ENCODE data around the gene TUSC7. TPM values are rescaled to one million over a fixed set of nuclear protein-coding genes. Genes with fewer than 3 reads are reported as not detected.

Gene TUSC7
- not detected for total RNA-seq

DNA sequence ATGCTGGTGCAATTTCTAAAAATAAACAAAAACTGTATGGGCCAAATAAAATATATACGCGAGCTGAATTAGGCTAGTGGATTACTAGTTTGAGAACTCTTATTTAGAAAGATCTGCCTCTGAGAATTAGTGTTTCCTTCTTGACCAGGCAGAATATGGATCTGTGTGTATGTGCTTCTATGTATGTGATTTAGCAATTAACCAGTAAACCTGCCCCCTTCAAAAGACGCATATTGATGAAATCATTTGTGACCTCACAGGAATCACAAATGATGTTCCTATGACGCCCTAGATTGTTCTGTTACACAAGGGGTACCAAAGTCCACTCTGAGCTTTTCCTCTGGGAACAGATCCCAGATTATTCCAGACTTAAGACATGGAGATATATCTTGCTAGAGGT, at the start of gene TUSC7:
Gene TUSC7 (plus strand): TSS at position 301 of the 400 bp plus-strand sequence.
- POLR2A ChIA-PET: no interaction called here
- CTCF ChIA-PET: no interaction called here

DNA sequence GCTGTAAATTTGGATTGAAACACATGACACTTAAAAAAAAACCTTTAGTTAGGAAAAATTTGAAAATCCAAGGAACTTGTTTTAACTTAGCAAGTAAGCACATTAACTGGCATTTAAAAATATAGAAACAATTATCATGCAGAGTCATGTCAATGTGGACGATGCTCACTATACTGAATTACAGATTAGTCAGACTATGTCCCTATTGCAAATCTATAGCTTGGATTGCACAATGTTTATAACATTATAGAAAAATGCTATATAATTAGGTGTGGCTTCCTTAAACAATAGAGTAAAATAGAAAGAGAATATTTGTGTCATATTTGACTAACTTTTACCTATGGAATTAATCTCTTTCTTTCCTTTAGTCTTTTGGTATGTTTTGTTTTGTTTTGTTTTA, 48.4 kb upstream of the TUSC7 start:
- POLR2A ChIA-PET: no interaction called here
- CTCF ChIA-PET: no interaction called here

DNA sequence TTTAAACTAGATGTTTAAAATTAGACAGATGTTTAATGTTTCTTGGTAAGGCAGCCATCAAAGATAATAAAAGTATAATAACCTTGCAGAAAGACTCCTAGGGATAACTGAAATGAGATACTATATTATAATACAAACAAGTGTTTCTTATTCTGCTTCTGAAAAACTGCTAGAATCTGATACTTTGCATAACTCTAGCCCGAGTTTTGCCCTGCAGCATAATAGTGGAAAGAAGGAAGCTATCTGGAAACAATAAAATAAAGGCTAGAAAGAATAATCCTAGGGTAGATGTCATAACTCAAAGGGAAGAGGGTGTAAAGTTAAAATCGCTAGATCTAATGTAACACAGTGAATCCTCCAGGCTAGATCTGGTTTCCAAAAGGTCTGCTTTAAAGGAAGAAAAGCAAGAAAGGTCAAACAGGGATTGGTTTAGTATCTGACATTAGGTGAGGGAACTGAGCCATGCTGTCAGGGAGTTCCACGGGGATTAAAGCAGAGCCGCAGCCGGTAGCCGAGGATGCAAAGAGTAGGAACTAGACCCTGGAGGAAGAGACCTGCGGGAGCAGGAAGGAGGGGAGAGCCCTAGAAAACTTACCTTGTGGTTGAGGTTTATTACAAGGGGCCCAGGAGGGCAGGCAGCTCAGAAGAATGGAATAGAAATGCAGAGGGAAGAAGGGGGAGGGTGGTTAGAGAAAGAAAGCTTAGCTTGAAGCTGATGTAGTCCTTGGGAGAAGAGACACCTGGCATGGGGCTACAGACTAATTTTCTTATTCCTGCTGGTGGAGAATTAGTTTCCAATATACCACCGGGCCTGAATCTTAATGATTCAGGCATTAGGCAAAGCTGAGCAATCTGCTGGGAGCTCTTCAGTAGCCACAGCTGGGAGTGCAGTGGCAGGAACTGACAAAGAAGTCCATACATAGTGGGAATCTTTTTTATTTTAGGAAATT, 46.1 kb upstream of the TUSC7 start:
- ChIA-PET CTCF (no interaction called here), POLR2A (no interaction called here)

DNA sequence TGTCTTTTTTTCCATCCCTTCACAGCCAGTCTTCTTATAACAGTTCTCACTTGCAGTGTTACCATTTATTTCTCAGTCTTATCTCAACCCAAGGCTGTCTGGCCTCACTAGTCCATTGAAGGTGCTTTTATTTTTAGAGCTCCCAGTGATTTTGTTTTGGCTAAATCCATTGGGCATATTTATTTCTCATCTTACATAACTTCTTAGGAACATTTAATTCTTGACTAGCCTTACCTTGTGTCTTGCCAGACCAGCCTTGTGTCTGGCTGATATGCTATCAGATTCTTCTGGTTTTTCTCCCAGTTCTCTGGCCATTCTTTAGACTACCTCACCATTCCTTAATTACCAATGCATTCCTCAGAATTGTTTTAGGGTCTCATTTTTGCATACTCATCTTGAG, 42.3 kb upstream of the TUSC7 start:
- CTCF ChIA-PET: no interaction called here
- POLR2A ChIA-PET: no interaction called here

GRCh38 chr3:116667791-116668190, 41.8 kb upstream of the TUSC7 start:
- ChIA-PET CTCF (no interaction called here), POLR2A (no interaction called here)

- CTCF ChIA-PET: no interaction called here
- POLR2A ChIA-PET: no interaction called here
These were observed 40.0 kb upstream of the TUSC7 start for GRCh38 chr3:116669576-116669975.

- ChIA-PET CTCF (no interaction called here), POLR2A (no interaction called here)
These were observed 38.4 kb upstream of the TUSC7 start for GRCh38 chr3:116671151-116671550.

DNA sequence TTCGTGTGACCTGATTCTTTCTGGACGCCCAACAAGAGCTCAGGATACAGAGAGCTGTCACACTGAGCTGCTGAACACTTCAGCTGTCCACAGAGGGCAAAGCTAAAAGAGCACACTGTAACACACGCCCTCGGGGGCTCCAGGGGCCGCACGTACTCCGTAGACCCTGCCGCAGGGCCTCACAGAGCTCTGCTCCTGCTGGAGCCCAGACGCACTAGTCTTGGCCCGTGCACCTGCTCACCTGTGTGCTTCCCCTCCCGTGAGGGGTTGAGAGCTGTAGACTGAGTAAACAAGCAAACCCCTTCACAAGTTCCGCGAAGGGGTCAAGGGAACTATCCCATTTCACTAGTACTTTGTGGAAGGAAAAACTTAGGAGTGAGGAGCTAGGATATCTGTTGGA, 30.7 kb upstream of the TUSC7 start:
- ChIA-PET POLR2A (no interaction called here), CTCF (no interaction called here)

- ChIA-PET CTCF (no interaction called here), POLR2A (no interaction called here)
These were observed 18.5 kb upstream of the TUSC7 start for GRCh38 chr3:116691041-116691440.

- ChIA-PET POLR2A (no interaction called here), CTCF (no interaction called here)
These were observed 8.5 kb upstream of the TUSC7 start for GRCh38 chr3:116701070-116701469.

- CTCF ChIA-PET: no interaction called here
- POLR2A ChIA-PET: no interaction called here
These were observed 7.2 kb upstream of the TUSC7 start for GRCh38 chr3:116702334-116702733.

DNA sequence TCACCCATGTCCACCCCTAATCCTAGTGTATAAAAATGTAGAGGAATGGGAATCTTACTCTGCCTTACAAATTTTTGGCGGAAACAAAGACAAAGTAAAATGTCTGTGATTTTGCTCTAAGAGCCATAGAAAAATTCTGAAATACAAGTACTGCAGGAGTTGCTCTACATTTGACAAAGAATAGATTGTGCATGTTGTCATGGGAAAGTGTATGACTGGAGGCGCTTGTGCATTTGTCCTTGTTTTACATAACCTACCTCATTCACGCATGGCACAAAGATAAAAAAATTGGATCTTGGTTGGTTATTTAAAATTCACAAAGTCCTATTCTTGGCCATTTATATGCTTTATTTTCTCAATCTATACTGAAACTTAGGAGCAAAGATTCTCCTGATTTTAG, 2.0 kb upstream of the TUSC7 start:
- CTCF ChIA-PET: no interaction called here

GRCh38 chr3:116716490-116716889, 6.9 kb downstream of the TUSC7 start:
- ChIA-PET POLR2A (no interaction called here), CTCF (no interaction called here)

More for the DNA sequence above, 2.0 kb upstream of the TUSC7 start:
- POLR2A ChIA-PET: no interaction called here

DNA sequence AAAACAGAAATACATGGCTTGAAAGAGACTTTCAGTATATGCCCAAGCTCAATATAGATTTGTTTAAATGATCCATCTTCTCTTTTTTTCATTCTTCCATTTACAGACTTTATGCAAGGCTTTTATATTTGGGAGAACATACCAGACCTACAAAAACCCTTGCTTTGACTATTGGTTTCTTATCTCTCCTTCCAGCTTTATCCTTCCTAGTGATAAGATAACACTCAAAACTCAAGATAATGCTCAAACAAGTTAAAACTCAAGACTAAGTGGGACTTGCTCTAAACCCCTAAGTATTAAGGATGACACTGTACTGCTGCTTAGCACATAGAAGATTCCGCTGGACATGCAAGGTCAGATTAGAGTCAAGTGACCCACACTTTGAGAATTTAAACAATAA, 8.0 kb downstream of the TUSC7 start:
- POLR2A ChIA-PET: no interaction called here
- CTCF ChIA-PET: no interaction called here

DNA sequence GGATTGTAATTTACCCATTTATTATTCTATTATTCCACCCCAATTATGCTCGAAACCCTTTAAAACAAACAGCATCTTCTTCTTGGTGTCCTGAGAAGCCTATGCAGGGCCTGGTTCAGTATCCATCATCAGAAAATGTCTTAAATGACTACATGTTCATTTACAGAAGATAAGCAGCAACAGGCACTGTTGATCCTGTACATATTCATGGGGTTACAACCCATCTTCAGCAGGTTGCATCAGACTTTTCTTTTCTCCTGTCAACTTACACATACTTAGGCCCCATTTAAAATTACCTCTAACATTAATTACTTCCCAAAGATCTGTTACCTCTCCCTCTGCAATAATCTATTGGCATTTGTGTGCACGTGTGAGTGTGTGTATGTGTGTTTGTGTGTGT, 18.9 kb downstream of the TUSC7 start:
- ChIA-PET POLR2A (no interaction called here), CTCF (no interaction called here)

DNA sequence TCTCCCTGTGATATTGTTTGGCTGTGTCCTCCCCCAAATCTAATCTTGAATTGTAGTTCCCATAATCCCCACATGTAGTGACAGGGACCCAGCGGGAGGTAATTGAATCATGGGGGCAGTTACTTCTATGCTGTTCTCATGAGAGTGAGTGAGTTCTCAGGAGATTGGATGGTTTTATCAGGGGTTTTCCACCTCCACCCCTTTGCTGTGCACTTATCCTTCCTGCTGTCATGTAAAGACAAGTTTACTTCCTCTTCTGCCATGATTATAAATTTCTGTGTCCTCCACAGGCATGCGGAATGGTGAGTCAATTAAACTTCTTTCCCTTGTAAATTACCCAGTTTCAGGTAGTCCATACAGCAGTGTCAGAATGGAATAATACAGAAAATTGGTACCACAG, 24.7 kb downstream of the TUSC7 start:
- ChIA-PET POLR2A (no interaction called here), CTCF (no interaction called here)

DNA sequence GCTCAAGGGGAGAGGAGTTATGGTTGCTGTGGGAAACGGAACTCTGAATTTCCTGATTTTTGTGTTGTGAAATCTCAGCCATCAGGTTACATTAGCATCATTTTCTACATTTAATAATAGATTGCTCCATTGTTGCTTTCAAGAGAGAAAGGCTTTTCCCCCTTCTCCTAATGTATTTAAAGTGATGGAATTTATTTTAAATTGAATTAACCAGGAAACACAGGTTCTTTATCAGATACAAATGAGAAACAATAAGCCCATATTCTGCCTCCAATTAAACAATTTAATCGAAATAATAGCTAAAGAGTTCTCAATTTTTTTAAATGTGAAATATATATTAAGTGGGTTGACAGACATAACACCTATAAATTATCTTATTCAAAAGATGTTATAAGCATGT, 30.1 kb downstream of the TUSC7 start:
- ChIA-PET CTCF (no interaction called here), POLR2A (no interaction called here)

GRCh38 chr3:116740293-116740692, 30.7 kb downstream of the TUSC7 start:
- ChIA-PET POLR2A (no interaction called here), CTCF (no interaction called here)

GRCh38 chr3:116741467-116741866, 31.9 kb downstream of the TUSC7 start:
- CTCF ChIA-PET: no interaction called here
- POLR2A ChIA-PET: no interaction called here

DNA sequence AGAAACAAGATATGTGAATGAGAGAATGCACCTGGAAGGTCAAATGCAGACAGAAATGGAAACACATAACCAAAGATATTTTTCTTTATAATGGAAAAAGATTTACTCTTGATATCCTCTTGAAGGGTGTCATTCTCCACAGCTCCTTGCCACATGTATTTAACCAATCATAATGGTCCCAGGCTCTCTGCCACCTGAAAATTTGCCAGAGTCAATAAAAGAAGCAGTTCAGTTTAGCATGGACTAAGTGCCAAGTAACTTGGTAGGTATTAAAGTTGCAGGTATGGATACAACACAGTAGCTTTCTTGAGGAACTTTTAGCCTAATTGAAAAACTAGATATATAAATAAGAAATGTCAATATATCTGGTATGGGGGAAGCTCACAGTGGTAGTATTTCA, 33.5 kb downstream of the TUSC7 start:
- POLR2A ChIA-PET: no interaction called here
- CTCF ChIA-PET: no interaction called here

GRCh38 chr3:116749388-116749787, 39.8 kb downstream of the TUSC7 start:
- ChIA-PET POLR2A (no interaction called here), CTCF (no interaction called here)

GRCh38 chr3:116757315-116757714, 47.7 kb downstream of the TUSC7 start:
- CTCF ChIA-PET: interaction anchor here (1.8 kb wide), 1 partner anchor 937 kb away, joined by 5 read pairs; no protein-coding TSS in a partner anchor
- POLR2A ChIA-PET: no interaction called here

Data from activated CD8-positive, alpha-beta memory T cell treated with anti-CD3 and anti-CD28 coated beads for 36 hours (primary cell).